Activated CD8-positive, alpha-beta memory T cell treated with anti-CD3 and anti-CD28 coated beads, Interleukin-2, amount 10 ng/mL, durations not matched to agents 7 days and 5 days (primary cell): ENCODE measurements around the gene DAP3. TPM values are rescaled to one million over a fixed set of nuclear protein-coding genes. Genes with fewer than 3 reads are reported as not detected.
"Not testable (repeated sequence)": the region's sequence is repeated elsewhere in the genome, so short reads cannot be mapped to it uniquely, and the experiment has no call there.

Source experiments
- ATAC-seq: fragments of 150-1000 bp; cut with Tn5 transposase; one replicate; pipeline ENCODE4 v1.10.0; 2021; ENCODE audit warnings: moderate library complexity
- CTCF ChIA-PET: fragments of 350-600 bp; sonication (Branson Sonifier 250); formaldehyde crosslinking; loops from one replicate; lab custom pipeline; 2021; ENCODE audit warnings: antibody characterized with exemption; lab: Charles Lee
- DNase-seq: peaks from one replicate; pipeline ENCODE4 v3.0.0-alpha.2; 2020
- H3K27ac Mint-ChIP-seq: one replicate; pipeline ENCODE4 v1.8.0; 2021; ENCODE audit warnings: mild to moderate bottlenecking, mixed read lengths
- H3K27me3 Mint-ChIP-seq: one replicate; pipeline ENCODE4 v1.8.0; 2021; ENCODE audit warnings: mixed read lengths
- H3K36me3 Mint-ChIP-seq: one replicate; pipeline ENCODE4 v1.8.0; 2021; ENCODE audit warnings: mild to moderate bottlenecking, mixed read lengths
- H3K4me1 Mint-ChIP-seq: one replicate; pipeline ENCODE4 v1.8.0; 2021; ENCODE audit warnings: mixed read lengths
- H3K4me3 Mint-ChIP-seq: one replicate; pipeline ENCODE4 v1.8.0; 2021; ENCODE audit warnings: mild to moderate bottlenecking, moderate library complexity, mixed read lengths
- H3K9me3 Mint-ChIP-seq: one replicate; pipeline ENCODE4 v1.8.0; 2022; ENCODE audit warnings: low read depth, mixed read lengths
- total RNA-seq, 2 experiments: library from RNA; stranded (reverse); gene quantifications; one replicate each; pipeline ENCODE4 v1.2.3, GENCODE V29; 2021

The DAP3 gene
- total RNA-seq, 2 experiments from 2014 or later, result 140 to 145 TPM

GRCh38 chr1:155657463-155657862 lies 31.4 kb upstream of the DAP3 start:
- ATAC-seq (no peak), DNase-seq (no peak)
- H3K4me1 Mint-ChIP-seq, result no peaks in the 10 kb centered on the region
- H3K9me3 Mint-ChIP-seq, result no peaks in the 10 kb centered on the region
- no peak overlapping the region for H3K4me3 Mint-ChIP-seq
- peaks cover 10% of the 10 kb centered on the region for H3K27me3 Mint-ChIP-seq
- no peak overlapping the region for H3K27ac Mint-ChIP-seq
- H3K36me3 Mint-ChIP-seq, result peaks cover 46% of the 10 kb centered on the region
- CTCF ChIA-PET, result no interaction called here

- DNase-seq, H3K27ac Mint-ChIP-seq, ATAC-seq, H3K9me3 Mint-ChIP-seq, H3K4me1 Mint-ChIP-seq, H3K4me3 Mint-ChIP-seq, H3K27me3 Mint-ChIP-seq, CTCF ChIA-PET: not testable (repeated sequence)
- peaks cover 62% of the 10 kb centered on the region for H3K36me3 Mint-ChIP-seq
Measured at GRCh38 chr1:155661239-155661638, 27.7 kb upstream of the DAP3 start.

GRCh38 chr1:155669233-155670162 lies 19.4 kb upstream of the DAP3 start:
- no peak for DNase-seq
- H3K27ac Mint-ChIP-seq, result no peak overlapping the region
- peaks cover 62% of the 10 kb centered on the region for H3K36me3 Mint-ChIP-seq
- H3K27me3 Mint-ChIP-seq, result no peaks in the 10 kb centered on the region
- no peaks in the 10 kb centered on the region for H3K4me1 Mint-ChIP-seq
- H3K4me3 Mint-ChIP-seq, result no peak overlapping the region
- H3K9me3 Mint-ChIP-seq, result no peaks in the 10 kb centered on the region
- no peak for ATAC-seq
- CTCF ChIA-PET, result no interaction called here

GRCh38 chr1:155671750-155672149 lies 17.1 kb upstream of the DAP3 start:
- Mint-ChIP-seq H3K27me3 (no peaks in the 10 kb centered on the region), H3K4me3 (no peak overlapping the region), H3K36me3 (peaks cover 69% of the 10 kb centered on the region), H3K4me1 (no peaks in the 10 kb centered on the region), H3K9me3 (no peaks in the 10 kb centered on the region), H3K27ac (no peak overlapping the region)
- ATAC-seq (no peak), DNase-seq (no peak)
- CTCF ChIA-PET, result interaction anchor here (1.0 to 1.5 kb wide), 2 partner anchors 9 to 57 kb away, joined by 3 to 4 read pairs; no protein-coding TSS in a partner anchor

- DNase-seq (no peak), ATAC-seq (no peak)
- Mint-ChIP-seq H3K4me1 (no peaks in the 10 kb centered on the region), H3K9me3 (no peaks in the 10 kb centered on the region), H3K27ac (no peak overlapping the region), H3K27me3 (no peaks in the 10 kb centered on the region), H3K36me3 (peaks cover 71% of the 10 kb centered on the region), H3K4me3 (no peak overlapping the region)
- CTCF ChIA-PET, result interaction anchor here (0.6 to 1.5 kb wide), 3 partner anchors 8 to 932 kb away, joined by 3 read pairs; no protein-coding TSS in a partner anchor
Measured at GRCh38 chr1:155673003-155673402, 15.9 kb upstream of the DAP3 start.

GRCh38 chr1:155678027-155678426 lies 10.9 kb upstream of the DAP3 start:
- Mint-ChIP-seq H3K36me3 (peaks cover 56% of the 10 kb centered on the region), H3K27ac (no peak overlapping the region), H3K4me1 (peaks cover 5% of the 10 kb centered on the region), H3K27me3 (no peaks in the 10 kb centered on the region), H3K4me3 (no peak overlapping the region), H3K9me3 (no peaks in the 10 kb centered on the region)
- CTCF ChIA-PET, result no interaction called here
- no peak for ATAC-seq
- no peak for DNase-seq

- H3K4me3 Mint-ChIP-seq, H3K27ac Mint-ChIP-seq, H3K27me3 Mint-ChIP-seq, CTCF ChIA-PET, ATAC-seq, H3K9me3 Mint-ChIP-seq, DNase-seq: not testable (repeated sequence)
- Mint-ChIP-seq H3K36me3 (peaks cover 59% of the 10 kb centered on the region), H3K4me1 (peaks cover 10% of the 10 kb centered on the region)
Measured at GRCh38 chr1:155678992-155679391, 9.9 kb upstream of the DAP3 start.

- Mint-ChIP-seq H3K27me3 (no peaks in the 10 kb centered on the region), H3K4me1 (peaks cover 24% of the 10 kb centered on the region), H3K9me3 (no peaks in the 10 kb centered on the region), H3K27ac (no peak overlapping the region), H3K36me3 (peaks cover 55% of the 10 kb centered on the region), H3K4me3 (no peak overlapping the region)
- DNase-seq, result no peak
- CTCF ChIA-PET, result interaction anchor here (1.0 kb wide), 1 partner anchor 8 kb away, joined by 3 read pairs; no protein-coding TSS in a partner anchor
- ATAC-seq, result no peak
Measured at GRCh38 chr1:155680531-155680930, 8.4 kb upstream of the DAP3 start.

GRCh38 chr1:155681776-155682175 lies 7.1 kb upstream of the DAP3 start:
- ATAC-seq, result no peak
- Mint-ChIP-seq H3K4me3 (no peak overlapping the region), H3K27ac (no peak overlapping the region), H3K27me3 (no peaks in the 10 kb centered on the region), H3K9me3 (no peaks in the 10 kb centered on the region), H3K4me1 (peaks cover 33% of the 10 kb centered on the region), H3K36me3 (peaks cover 51% of the 10 kb centered on the region)
- CTCF ChIA-PET, result interaction anchor here (1.1 kb wide), 1 partner anchor 44 kb away, joined by 3 read pairs; no protein-coding TSS in a partner anchor
- no peak for DNase-seq

- Mint-ChIP-seq H3K4me3 (peak overlapping the region; percentile 99), H3K4me1 (peaks cover 59% of the 10 kb centered on the region), H3K36me3 (peaks cover 48% of the 10 kb centered on the region), H3K27ac (peak overlapping the region; percentile 99)
- DNase-seq, H3K9me3 Mint-ChIP-seq, H3K27me3 Mint-ChIP-seq: not testable (repeated sequence)
- CTCF ChIA-PET, result interaction anchor here (1.0 kb wide), 1 partner anchor 41 kb away, joined by 3 read pairs; no protein-coding TSS in a partner anchor
- peak; percentile 20 for ATAC-seq
Measured at GRCh38 chr1:155687705-155688323, 1.1 kb upstream of the DAP3 start.

- Mint-ChIP-seq H3K36me3 (peaks cover 49% of the 10 kb centered on the region), H3K27ac (peak within 1 kb of the TSS; percentile 99), H3K4me3 (peak within 1 kb of the TSS; percentile 99), H3K9me3 (no peaks in the 10 kb centered on the region), H3K4me1 (peaks cover 62% of the 10 kb centered on the region), H3K27me3 (no peaks in the 10 kb centered on the region)
- CTCF ChIA-PET, result interaction anchor here (1.0 kb wide), 1 partner anchor 41 kb away, joined by 3 read pairs; no protein-coding TSS in a partner anchor
- ATAC-seq (peak; percentile 83), DNase-seq (peak; percentile 92)
Measured at GRCh38 chr1:155688324-155689080, 389 bp upstream of the DAP3 start, which contains the start of gene YY1AP1. Gene YY1AP1, minus strand, starts transcription at chr1:155688774. Its CDS starts 8,338 bp downstream, at chr1:155680436.

- Mint-ChIP-seq H3K4me1 (peaks cover 53% of the 10 kb centered on the region), H3K9me3 (no peaks in the 10 kb centered on the region), H3K27me3 (no peaks in the 10 kb centered on the region), H3K4me3 (no peak overlapping the region), H3K27ac (no peak overlapping the region), H3K36me3 (peaks cover 47% of the 10 kb centered on the region)
- ATAC-seq, result no peak
- no peak for DNase-seq
- CTCF ChIA-PET, result no interaction called here
Measured at GRCh38 chr1:155691992-155692528, 3.2 kb downstream of the DAP3 start.

GRCh38 chr1:155694167-155694566 lies 5.3 kb downstream of the DAP3 start:
- H3K4me3 Mint-ChIP-seq, result no peak overlapping the region
- DNase-seq (no peak), ATAC-seq (no peak)
- peaks cover 58% of the 10 kb centered on the region for H3K36me3 Mint-ChIP-seq
- H3K4me1 Mint-ChIP-seq, result peaks cover 55% of the 10 kb centered on the region
- CTCF ChIA-PET, result no interaction called here
- no peaks in the 10 kb centered on the region for H3K9me3 Mint-ChIP-seq
- no peak overlapping the region for H3K27ac Mint-ChIP-seq
- no peaks in the 10 kb centered on the region for H3K27me3 Mint-ChIP-seq
